Psoas muscle (tissue), 8 donors: ENCODE data around the gene LONP2. TPM values are rescaled to one million over a fixed set of nuclear protein-coding genes. Genes with fewer than 3 reads are reported as not detected.

Source experiments
- ATAC-seq, 4 donors: fragments of 200-7000 bp; cut with Tn5 transposase; one replicate each; pipeline ENCODE4 v1.9.1; 2020; ENCODE audit warnings: moderate library complexity in 3 of 4, mild to moderate bottlenecking in 2 of 4
- DNase-seq, 2 donors: peaks; one replicate each; pipeline ENCODE4 v3.0.0-alpha.2; 2020
- H3K27ac ChIP-seq: fragments of 200-600 bp; one replicate; pipeline ENCODE4 v1.8.0; 2022
- H3K27me3 ChIP-seq, 3 donors: fragments of 200-600 bp in 1 of 3; one replicate each; pipeline versions ENCODE4 v1.6.1 to v1.8.0; 2013 to 2022; ENCODE audit warnings: low read length in 2 of 3, mild to moderate bottlenecking in 2 of 3, moderate library complexity in 1 of 3; ENCODE audit not compliant: insufficient read depth in 3 of 3
- H3K36me3 ChIP-seq, 2 donors: fragments of 200-600 bp in 1 of 2; one replicate each; pipeline versions ENCODE4 v1.6.1 to v1.8.0; 2013 to 2022; ENCODE audit warnings: low read depth in 1 of 2, mild to moderate bottlenecking in 1 of 2, moderate library complexity in 1 of 2; ENCODE audit not compliant: insufficient read depth in 1 of 2
- H3K4me1 ChIP-seq: fragments of 200-600 bp; one replicate; pipeline ENCODE4 v1.8.0; 2022
- H3K4me3 ChIP-seq: fragments of 200-600 bp; one replicate; pipeline ENCODE4 v1.8.0; 2022; ENCODE audit warnings: mild to moderate bottlenecking
- H3K9me3 ChIP-seq: fragments of 200-600 bp; one replicate; pipeline ENCODE4 v1.8.0; 2022
- CTCF ChIP-seq: fragments of 200-600 bp; IDR thresholded peaks from one replicate; pipeline ENCODE4 v1.8.0; 2022; ENCODE audit warnings: antibody characterized with exemption
- WGBS, 3 donors: extraction: QIAGEN DNeasy Blood & Tissue Kit; methylation state at CpG; one replicate each; pipeline versions ENCODE4 v1.1.6 to v1.1.7; 2013; 5-methylcytosine and 5-hydroxymethylcytosine counted together
- intact Hi-C, 2 donors: fragments of 100-400 bp; cut with DNase I; formaldehyde crosslinking; loops; one replicate each; pipeline versions ENCODE4 v1.11.0 to v1.14.2; 2022
- polyA plus RNA-seq, 3 donors: library from polyadenylated mRNA; stranded (reverse); fragments of 200-250 nt; gene quantifications; one replicate each; pipeline ENCODE4 v1.2.3, GENCODE V29; 2013
- total RNA-seq, 4 donors: library from RNA; stranded (reverse); fragmentation: NEBNext Ultra II Directional in 2 of 4; extraction: Animal tissue kit (Norgen Biotek cat#: 25700) in 2 of 4; gene quantifications; one replicate each; pipeline versions ENCODE4 v1.2.1 to v1.2.4, GENCODE V29; 2021 to 2023
- donor health status: healthy with polysubstance abuse.
- donor health status: DM: no; HTN: no; CAD: no; lungs with moderate emphysema.
- donor health status: Bipolar disorder and iron deficiency.
- donor health status: healthy.
- donor health status: DM: yes; HTN: yes; CAD: no.
- donor health status: DM: no; HTN: no; CAD: no.
- donor health status: DM: no; HTN: no; CAD: no.
- donor health status: DM: yes; HTN: yes; CAD: no.

The LONP2 gene
- total and polyA plus RNA-seq, 7 donors = 15.2 to 68.0 (median 46.5) TPM

DNA sequence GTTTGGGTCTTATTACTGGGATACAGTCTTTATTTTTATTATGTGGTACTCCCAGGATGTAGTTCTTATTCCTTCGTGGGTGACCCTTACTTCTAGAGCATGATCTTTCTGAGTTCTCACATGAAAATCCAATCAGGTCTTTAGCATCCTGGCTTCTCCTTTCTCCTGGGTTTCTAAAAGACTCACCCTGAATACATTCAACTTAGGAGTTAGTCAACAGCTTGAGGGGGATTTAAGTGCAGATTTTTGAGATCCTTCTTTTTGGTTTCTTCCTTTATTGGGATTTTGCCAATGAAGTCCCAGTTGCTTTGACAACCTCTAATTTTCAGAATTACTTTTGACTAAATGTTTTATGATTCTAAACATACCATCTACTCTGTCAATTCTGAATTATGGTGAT lies 72.9 kb downstream of the LONP2 start:
- H3K4me1 ChIP-seq = peaks cover 13% of the 10 kb centered on the region
- WGBS, 3 donors = 85 to 91% (median 87%) methylated on average over 1 of the region's 1 CpG
- DNase-seq = no peak
- no peak overlapping the region for H3K4me3 ChIP-seq
- peaks cover 0 to 2% of the 10 kb centered on the region in 2 donors for H3K36me3 ChIP-seq
- intact Hi-C loops = no loop called here
- no peak for ATAC-seq
- no peak overlapping the region for H3K27ac ChIP-seq
- no peak for TF ChIP-seq CTCF
- H3K27me3 ChIP-seq = no peaks in the 10 kb centered on the region
- H3K9me3 ChIP-seq = peaks cover 2% of the 10 kb centered on the region

DNA sequence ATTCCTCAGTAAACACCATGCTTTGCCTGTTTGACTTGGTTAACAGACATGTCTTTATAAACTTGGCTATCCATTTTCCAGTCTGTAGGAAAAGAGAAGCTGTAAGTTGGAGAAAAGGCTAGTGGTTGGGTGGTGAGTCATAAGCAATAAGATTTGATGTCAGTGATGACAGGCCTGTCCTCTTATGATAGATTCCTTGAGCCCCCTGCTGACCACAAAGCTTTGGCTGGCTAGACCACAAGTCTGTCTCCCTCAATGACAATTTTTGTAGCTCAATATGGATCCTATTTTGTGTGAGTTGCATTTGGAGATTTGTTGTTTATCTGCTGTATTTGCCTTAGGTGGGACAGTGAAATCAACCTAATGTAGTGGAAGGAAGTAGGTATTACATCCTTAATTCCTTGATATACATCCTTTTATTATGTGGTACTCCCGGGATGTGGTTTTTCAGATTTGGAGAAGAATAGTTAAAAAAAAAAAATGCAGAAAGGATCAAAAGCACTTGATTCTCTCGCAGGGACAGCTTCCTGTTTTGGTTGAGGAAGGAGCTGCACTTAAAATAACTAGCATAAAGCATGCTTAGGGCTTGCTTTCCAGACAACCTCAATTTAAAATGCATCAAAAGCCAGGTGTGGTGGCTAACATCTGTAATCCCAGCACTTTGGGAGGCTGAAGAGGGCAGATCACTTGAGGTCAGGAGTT lies 73.7 kb downstream of the LONP2 start:
- peaks cover 13% of the 10 kb centered on the region for H3K4me1 ChIP-seq
- ATAC-seq = peak in 1 of 4 donors; percentile 53
- peaks cover 2 to 9% of the 10 kb centered on the region in 2 donors for H3K36me3 ChIP-seq
- H3K27me3 ChIP-seq = no peaks in the 10 kb centered on the region
- no peak for TF ChIP-seq CTCF
- H3K27ac ChIP-seq = no peak overlapping the region
- intact Hi-C loops = no loop called here
- no peaks in the 10 kb centered on the region for H3K9me3 ChIP-seq
- H3K4me3 ChIP-seq = no peak overlapping the region
- WGBS, 3 donors = 66 to 89% (median 70%) methylated on average over 2 of the region's 2 CpGs
- no peak for DNase-seq

- peaks cover 2 to 9% of the 10 kb centered on the region in 2 donors for H3K36me3 ChIP-seq
- intact Hi-C loops = no loop called here
- no peaks in the 10 kb centered on the region for H3K9me3 ChIP-seq
- no peak for DNase-seq
- peaks cover 16% of the 10 kb centered on the region for H3K4me1 ChIP-seq
- peak overlapping the region; percentile 19 for H3K27ac ChIP-seq
- WGBS, 3 donors = 44 to 55% (median 47%) methylated on average over 4 of the region's 4 CpGs
- H3K4me3 ChIP-seq = no peak overlapping the region
- no peaks in the 10 kb centered on the region for H3K27me3 ChIP-seq
- TF ChIP-seq CTCF = no peak
- peak in 3 of 4 donors; percentile 35 to 48 (median 41) for ATAC-seq
These were observed 74.5 kb downstream of the LONP2 start for GRCh38 chr16:48318630-48319029.

DNA sequence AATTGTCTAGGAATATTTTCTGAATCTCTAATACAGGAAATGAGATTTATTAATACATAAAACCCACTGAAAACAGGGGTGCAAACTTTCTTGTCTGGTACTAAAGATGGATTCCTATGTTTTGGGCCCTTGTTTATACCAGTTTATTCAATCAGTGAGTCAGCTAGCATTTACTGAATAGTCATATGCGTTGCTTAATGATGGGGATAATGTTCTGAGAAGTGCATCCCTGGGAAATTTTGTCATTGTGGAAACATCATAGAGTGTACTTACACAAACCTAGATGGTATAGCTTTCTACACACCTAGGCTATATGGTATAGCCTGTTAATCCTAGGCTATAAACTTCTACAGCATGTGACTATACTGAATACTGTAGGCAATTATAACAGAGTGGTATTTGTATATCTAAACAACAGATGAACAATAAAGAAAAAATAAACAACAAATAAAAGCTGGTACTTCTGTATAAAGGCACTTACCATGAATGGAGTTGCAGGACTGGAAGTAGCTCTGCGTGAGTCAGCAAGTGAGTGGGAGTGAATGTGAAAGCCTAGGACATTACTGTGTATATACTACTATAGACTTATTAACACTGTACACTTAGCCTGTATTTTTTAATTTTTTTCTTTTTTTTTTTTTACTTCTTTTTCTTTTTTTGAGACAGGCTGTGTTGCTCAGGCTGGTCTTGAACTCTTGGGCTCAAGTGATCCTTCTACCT lies 77.4 kb downstream of the LONP2 start:
- WGBS, 3 donors = 94 to 96% (median 95%) methylated on average over 2 of the region's 2 CpGs
- H3K27me3 ChIP-seq = no peaks in the 10 kb centered on the region
- H3K4me1 ChIP-seq = peaks cover 26% of the 10 kb centered on the region
- peaks cover 2 to 9% of the 10 kb centered on the region in 2 donors for H3K36me3 ChIP-seq
- H3K9me3 ChIP-seq = no peaks in the 10 kb centered on the region
- no peak overlapping the region for H3K27ac ChIP-seq
- intact Hi-C loops = no loop called here
- peak in 1 of 4 donors; percentile 21 for ATAC-seq
- no peak for TF ChIP-seq CTCF
- DNase-seq = no peak
- no peak overlapping the region for H3K4me3 ChIP-seq
